C4-2B (cell line): ENCODE measurements around the gene RBM20.

Experiments
- H3K27ac ChIP-seq: fragments of 450-650 bp; 2 replicates; pipeline ENCODE4 v1.5.1; 2017
- ZFX ChIP-seq: fragments of 450-650 bp; IDR thresholded peaks from 2 replicates; pipeline ENCODE4 v1.6.1; 2017
- TF ChIP-seq, protein P1 (sequence below): fragments of 450-650 bp; conservative IDR thresholded peaks from 2 replicates; pipeline ENCODE4 v1.5.1; 2017; ENCODE audit warnings: mild to moderate bottlenecking

RBM20 gene

DNA sequence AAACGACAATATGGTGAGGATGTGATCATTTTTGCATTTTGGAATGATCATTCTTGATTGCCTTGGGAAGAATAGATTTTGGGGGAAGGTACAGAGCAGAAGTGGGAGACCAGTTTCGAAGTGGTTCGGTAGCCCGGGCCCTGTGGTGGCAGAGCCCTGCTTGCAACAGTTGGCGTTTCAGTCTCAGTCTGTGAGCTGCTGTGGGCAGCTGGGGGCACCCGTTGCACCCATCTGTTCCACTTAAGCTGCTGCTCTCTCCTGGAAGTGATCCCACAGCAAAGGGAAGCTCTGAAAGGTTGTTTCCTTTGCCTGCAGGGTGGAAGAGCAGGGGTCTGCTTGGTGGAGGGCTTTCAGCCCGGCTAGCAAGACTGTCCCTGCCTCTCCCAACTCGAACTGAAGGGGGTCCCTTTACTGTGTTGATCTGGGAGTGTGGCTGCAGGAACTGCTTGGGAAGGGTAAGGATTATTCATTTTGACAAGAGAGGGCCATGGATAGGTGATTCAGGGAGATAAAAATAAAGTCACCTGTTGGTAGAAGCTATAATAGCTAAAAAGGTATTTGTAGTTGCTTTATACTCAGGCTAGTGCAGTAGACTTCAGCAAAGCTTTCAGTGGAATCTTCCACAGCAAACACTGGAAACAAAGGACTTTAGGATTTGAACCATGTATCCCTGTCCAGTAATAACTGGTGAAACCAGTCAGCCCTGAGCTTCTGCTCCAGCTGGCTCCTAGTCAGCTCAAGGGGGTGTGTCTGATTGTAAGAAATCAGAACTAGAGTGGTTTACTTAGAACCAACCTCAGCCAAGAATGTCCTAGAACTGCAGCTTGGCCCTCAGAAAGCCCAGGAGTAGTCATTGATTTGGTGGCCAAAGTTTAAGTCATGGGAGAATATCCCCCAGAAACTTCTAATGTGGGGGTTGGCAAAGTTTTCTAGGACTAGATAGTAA is 174.4 kb downstream of the RBM20 start:
- peak overlapping the region; percentile 79 for H3K27ac ChIP-seq

DNA sequence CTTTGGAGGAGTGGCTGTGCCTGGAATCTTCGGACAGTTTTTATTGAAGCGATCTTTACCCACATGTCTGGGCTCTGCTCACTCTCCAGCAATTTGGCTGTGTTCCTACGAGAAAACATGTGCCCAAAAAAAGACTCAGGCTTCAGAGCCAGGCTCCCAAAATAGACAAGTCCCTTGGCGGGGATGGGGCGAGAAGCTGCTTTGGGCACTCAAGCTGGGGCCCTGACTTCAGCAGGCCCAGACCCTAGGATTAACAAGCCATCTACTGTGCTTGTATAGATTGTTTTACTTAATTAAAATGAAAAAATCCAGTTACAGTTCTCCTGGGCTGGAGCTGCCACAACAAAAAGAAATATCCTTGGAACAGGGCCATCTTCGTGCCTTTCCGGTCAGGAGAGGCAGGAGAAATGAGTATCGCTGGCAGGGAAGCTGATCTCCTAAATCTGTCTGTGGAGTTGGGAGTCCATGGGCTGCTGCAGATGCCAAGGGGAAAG is 176.2 kb downstream of the RBM20 start:
- no peak for TF ChIP-seq ZFX
- TF ChIP-seq, protein P1, sequence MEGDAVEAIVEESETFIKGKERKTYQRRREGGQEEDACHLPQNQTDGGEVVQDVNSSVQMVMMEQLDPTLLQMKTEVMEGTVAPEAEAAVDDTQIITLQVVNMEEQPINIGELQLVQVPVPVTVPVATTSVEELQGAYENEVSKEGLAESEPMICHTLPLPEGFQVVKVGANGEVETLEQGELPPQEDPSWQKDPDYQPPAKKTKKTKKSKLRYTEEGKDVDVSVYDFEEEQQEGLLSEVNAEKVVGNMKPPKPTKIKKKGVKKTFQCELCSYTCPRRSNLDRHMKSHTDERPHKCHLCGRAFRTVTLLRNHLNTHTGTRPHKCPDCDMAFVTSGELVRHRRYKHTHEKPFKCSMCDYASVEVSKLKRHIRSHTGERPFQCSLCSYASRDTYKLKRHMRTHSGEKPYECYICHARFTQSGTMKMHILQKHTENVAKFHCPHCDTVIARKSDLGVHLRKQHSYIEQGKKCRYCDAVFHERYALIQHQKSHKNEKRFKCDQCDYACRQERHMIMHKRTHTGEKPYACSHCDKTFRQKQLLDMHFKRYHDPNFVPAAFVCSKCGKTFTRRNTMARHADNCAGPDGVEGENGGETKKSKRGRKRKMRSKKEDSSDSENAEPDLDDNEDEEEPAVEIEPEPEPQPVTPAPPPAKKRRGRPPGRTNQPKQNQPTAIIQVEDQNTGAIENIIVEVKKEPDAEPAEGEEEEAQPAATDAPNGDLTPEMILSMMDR: no peak
- peak overlapping the region; percentile 10; the same call in 1 of the 2 replicates for H3K27ac ChIP-seq

More for the DNA sequence above, 174.4 kb downstream of the RBM20 start:
- no peak for TF ChIP-seq ZFX
- TF ChIP-seq, protein P1: no peak

DNA sequence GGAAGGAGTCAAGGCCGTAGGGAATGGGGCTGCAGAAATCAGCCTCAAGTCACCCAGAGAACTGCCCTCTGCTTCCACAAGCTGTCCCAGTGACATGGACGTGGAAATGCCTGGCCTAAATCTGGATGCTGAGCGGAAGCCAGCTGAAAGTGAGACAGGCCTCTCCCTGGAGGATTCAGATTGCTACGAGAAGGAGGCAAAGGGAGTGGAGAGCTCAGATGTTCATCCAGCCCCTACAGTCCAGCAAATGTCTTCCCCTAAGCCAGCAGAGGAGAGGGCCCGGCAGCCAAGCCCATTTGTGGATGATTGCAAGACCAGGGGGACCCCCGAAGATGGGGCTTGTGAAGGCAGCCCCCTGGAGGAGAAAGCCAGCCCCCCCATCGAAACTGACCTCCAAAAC is 177.4 kb downstream of the RBM20 start:
- TF ChIP-seq, protein P1: no peak
- TF ChIP-seq ZFX: no peak
- no peak overlapping the region; the same call in 1 of the 2 replicates for H3K27ac ChIP-seq

DNA sequence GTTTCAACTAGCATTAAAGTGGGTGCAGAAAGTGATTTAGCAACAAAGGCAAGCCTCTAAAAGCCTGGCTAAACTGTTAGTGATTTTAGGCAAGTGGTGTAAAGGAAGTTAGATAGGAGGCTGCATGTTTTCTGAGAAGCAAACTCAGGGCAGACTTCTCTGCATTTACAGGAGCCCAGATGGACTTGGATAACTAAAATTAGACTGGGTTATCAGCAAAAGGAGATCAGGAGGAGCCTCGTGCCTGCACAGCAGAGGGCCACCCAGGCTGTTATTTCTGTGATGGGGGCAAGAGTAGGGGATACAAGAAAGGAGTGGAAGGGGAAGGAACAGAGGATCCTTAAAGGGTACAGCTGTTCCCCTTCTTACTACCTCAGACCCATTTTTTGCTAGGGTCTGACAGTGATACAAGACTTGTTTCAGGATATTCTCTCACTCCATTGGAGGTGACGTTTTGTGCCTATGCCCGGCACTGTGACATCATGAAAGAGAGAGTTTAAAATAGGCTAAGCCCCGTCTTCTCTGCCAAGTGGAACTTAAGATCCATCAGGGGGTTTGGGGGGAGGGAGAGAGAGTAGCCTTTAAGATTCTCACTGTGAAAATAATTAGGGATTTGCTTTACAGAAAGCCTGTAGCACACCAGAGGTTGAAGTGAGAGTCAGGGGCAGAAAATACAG is 178.0 kb downstream of the RBM20 start:
- no peak overlapping the region for H3K27ac ChIP-seq
- TF ChIP-seq, protein P1: no peak
- no peak for TF ChIP-seq ZFX

DNA sequence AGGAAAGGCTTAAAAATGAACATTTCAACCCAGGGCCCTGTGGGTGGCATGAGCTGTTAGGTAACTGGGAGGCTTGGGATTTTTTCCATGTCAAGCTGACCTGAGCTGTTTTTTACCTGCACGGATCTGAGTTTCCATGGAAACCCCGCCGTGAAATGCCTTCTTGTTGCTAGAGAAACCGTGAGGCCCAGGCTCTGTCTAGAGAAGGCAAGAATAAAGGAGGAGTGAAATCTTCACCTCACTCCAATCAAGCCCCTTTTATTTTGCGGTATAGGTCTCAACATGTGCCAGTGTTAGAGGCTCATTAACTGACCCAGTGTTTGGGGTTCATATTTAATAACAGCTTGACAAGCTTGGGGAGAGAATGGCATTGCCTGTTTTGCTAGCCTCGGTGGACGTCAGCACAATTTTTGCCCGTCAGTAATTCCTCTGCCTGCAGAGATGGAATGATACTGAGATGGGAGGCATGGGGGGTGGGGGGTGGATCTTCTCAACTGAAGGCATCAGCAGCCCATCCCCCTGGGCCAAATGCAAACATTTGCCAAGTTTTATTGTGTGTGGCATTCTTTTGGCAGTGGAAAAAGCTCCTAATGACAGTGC is 178.7 kb downstream of the RBM20 start:
- TF ChIP-seq, protein P1: no peak
- no peak for TF ChIP-seq ZFX
- no peak overlapping the region; the same call in 1 of the 2 replicates for H3K27ac ChIP-seq

DNA sequence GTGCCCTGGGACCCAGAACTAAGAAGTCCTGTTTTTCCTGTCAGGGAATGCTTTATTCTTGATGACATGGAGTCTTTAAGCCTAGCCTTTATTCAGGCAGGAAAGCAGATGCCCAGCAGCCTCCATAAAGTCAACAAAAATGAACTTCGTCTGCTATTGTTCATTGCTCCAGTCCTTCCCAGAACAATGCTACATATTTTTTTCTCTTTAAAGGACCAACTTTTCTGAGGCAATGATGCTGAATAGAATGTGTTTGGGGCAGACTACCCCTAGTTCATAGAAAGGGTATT is 180.0 kb downstream of the RBM20 start:
- peak overlapping the region; percentile 44; the same call in 1 of the 2 replicates for H3K27ac ChIP-seq
- TF ChIP-seq, protein P1: no peak
- no peak for TF ChIP-seq ZFX

DNA sequence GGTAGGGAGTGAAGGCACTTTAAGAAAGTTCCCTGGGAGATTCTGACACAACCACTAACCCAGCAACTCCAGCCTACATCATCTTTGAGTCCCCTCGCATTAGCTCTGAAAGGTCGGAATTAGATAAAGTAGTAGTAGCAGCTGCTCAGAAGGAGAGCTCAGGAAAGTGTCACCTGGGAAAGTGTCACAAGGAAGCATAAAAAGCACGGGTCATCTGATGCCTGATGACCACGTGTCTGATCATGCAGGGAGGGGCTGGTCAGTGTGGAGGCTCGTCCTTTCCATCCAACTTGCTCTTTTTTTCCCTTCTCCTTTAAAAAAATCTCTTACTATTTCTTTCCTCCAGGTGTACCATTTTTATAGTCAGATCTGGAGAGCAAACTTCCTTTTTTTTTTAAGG is 180.5 kb downstream of the RBM20 start:
- TF ChIP-seq, protein P1: no peak
- no peak for TF ChIP-seq ZFX
- H3K27ac ChIP-seq: no peak overlapping the region; the same call in 1 of the 2 replicates
